A204.1 (cell line): ENCODE results near the gene PGAM5.

Experiments used
- FAIRE-seq: peaks from 2 replicates; lab custom pipeline; 2012; peaks lifted over from hg19 to GRCh38; lab: Jason Lieb, UNC

Gene PGAM5

GRCh38 chr12:132723015-132723763, 12.5 kb downstream of the PGAM5 start:
- no peak for FAIRE-seq

GRCh38 chr12:132723764-132724140, 13.1 kb downstream of the PGAM5 start:
- no peak for FAIRE-seq

- no peak for FAIRE-seq
Observed at GRCh38 chr12:132724506-132725241, 14.0 kb downstream of the PGAM5 start.

GRCh38 chr12:132726386-132726785, 15.7 kb downstream of the PGAM5 start:
- no peak for FAIRE-seq

- no peak for FAIRE-seq
Observed at GRCh38 chr12:132727091-132727794, 16.6 kb downstream of the PGAM5 start.

GRCh38 chr12:132728502-132728901, 17.9 kb downstream of the PGAM5 start:
- FAIRE-seq = no peak

- FAIRE-seq = no peak
Observed at GRCh38 chr12:132729541-132730320, 19.1 kb downstream of the PGAM5 start.

GRCh38 chr12:132730353-132730752, 19.7 kb downstream of the PGAM5 start:
- FAIRE-seq = no peak

- FAIRE-seq = no peak
Observed at GRCh38 chr12:132731574-132731973, 20.9 kb downstream of the PGAM5 start.

- no peak for FAIRE-seq
Observed at GRCh38 chr12:132734206-132734605, 23.6 kb downstream of the PGAM5 start.

GRCh38 chr12:132735496-132735895, 24.9 kb downstream of the PGAM5 start:
- FAIRE-seq = no peak

- FAIRE-seq = no peak
Observed at GRCh38 chr12:132736378-132736777, 25.7 kb downstream of the PGAM5 start.

- no peak for FAIRE-seq
Observed at GRCh38 chr12:132736913-132737312, 26.3 kb downstream of the PGAM5 start.

GRCh38 chr12:132739600-132740312, 29.1 kb downstream of the PGAM5 start:
- no peak for FAIRE-seq

- FAIRE-seq = no peak
Observed at GRCh38 chr12:132740313-132740646, 29.6 kb downstream of the PGAM5 start.

- FAIRE-seq = no peak
Observed at GRCh38 chr12:132740652-132741051, 30.0 kb downstream of the PGAM5 start.

GRCh38 chr12:132741620-132742019, 31.0 kb downstream of the PGAM5 start:
- no peak for FAIRE-seq

GRCh38 chr12:132743831-132744230, 33.2 kb downstream of the PGAM5 start:
- FAIRE-seq = no peak

GRCh38 chr12:132746613-132747012, 36.0 kb downstream of the PGAM5 start:
- FAIRE-seq = no peak

- no peak for FAIRE-seq
Observed at GRCh38 chr12:132747395-132747794, 36.8 kb downstream of the PGAM5 start.

GRCh38 chr12:132747896-132748295, 37.3 kb downstream of the PGAM5 start:
- FAIRE-seq = no peak

- no peak for FAIRE-seq
Observed at GRCh38 chr12:132748319-132748718, 37.7 kb downstream of the PGAM5 start.
